Measurements from ENCODE around the gene RAB39B.

DNA sequence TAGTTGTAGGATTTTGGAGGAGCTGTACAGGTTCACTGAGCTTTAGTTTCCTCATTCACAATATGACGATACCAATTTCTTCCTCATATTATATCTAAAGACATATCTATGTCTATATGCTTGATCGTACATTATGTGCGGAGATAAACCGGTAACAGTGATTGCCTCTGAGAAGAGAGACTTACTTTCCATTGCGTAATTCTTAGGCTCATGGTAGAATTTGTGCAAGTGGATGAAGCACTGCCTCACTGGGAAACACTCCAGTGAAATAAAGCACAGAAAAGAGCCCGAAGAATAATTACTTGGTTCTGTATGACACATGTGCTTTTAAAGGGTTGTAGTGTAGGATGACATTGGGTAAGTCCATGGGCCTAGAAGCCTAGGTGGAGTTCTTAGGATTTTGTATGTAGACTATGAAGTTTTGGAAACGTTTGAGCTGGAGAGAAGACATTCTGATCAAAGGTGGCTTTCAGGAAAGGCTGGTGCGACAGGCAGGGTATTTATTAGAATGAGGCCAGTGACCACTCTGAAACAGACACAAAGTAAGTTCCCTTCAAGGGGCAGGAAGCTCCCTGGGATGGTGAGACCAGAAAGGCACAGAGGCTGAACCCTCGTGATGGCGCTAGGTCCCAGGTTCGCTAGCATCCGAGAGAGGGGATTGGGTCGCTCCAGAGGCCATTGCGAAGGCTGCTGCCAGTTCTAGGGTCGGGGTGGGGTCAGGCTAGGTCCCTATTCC, 48.7 kb downstream of the RAB39B start:
- TF ChIP-seq NFIC (IDR thresholded peaks at IDR 0.05) (no peak), REST (IDR thresholded peaks at IDR 0.05; ENCODE audit: low read depth) (no peak), YY1 (IDR thresholded peaks at IDR 0.05; ENCODE audit: low read depth) (no peak), ZBTB7A (IDR thresholded peaks at IDR 0.05; ENCODE audit: low read depth) (no peak)
